SU-DHL-6 (cell line): ENCODE results near the gene ARMS2.

ENCODE experiments used
- H2AFZ ChIP-seq: fragments of 200-600 bp; sonication (generic); 2 replicates; pipeline ENCODE4 v1.6.1; 2014; ENCODE audit warnings: low read depth, mild to moderate bottlenecking, moderate library complexity, mixed read lengths, antibody characterized with exemption, low read length; ENCODE audit not compliant: severe bottlenecking
- H3F3A ChIP-seq: fragments of 200-600 bp; shearing (Covaris generic); 2 replicates; pipeline ENCODE4 v1.6.0; 2016; ENCODE audit warnings: antibody characterized with exemption, mild to moderate bottlenecking; ENCODE audit not compliant: insufficient read depth
- H3K27ac ChIP-seq: fragments of 200-600 bp; sonication (generic); 2 replicates; pipeline ENCODE4 v1.5.1; 2016; ENCODE audit warnings: low read depth, mild to moderate bottlenecking, low read length, moderate library complexity, mixed read lengths
- H3K27me3 ChIP-seq: fragments of 200-600 bp; sonication (generic), shearing (Covaris generic); 2 replicates; pipeline ENCODE4 v1.6.0; 2014; ENCODE audit warnings: mild to moderate bottlenecking, low read length
- H3K36me3 ChIP-seq: fragments of 200-600 bp; sonication (generic); 2 replicates; pipeline ENCODE4 v1.6.1; 2014; ENCODE audit warnings: mild to moderate bottlenecking, low read length, mixed read lengths
- H3K4me2 ChIP-seq: fragments of 300-600, 200-600 bp; shearing (Covaris generic), sonication (generic); 2 replicates; pipeline ENCODE4 v1.6.0; 2014; ENCODE audit warnings: low read length, low read depth, mild to moderate bottlenecking; ENCODE audit not compliant: poor library complexity, severe bottlenecking
- H3K4me3 ChIP-seq: fragments of 200-600 bp; sonication (generic); 2 replicates; pipeline ENCODE4 v1.5.1; 2014; ENCODE audit warnings: antibody characterized with exemption, low read length, mild to moderate bottlenecking, mixed read lengths; ENCODE audit not compliant: insufficient read depth, poor library complexity, severe bottlenecking
- H3K79me2 ChIP-seq: fragments of 200-600 bp; sonication (generic); 2 replicates; pipeline ENCODE4 v1.6.1; 2014; ENCODE audit warnings: mild to moderate bottlenecking, low read length, moderate library complexity; ENCODE audit not compliant: insufficient read depth
- H3K9ac ChIP-seq: fragments of 200-600 bp; sonication (generic); 2 replicates; pipeline ENCODE4 v1.7.0; 2014; ENCODE audit warnings: mild to moderate bottlenecking, low read length
- H3K9me2 ChIP-seq: fragments of 200-600 bp; sonication (generic); replicated peaks from 2 replicates; pipeline ENCODE4 v1.6.1; 2014; ENCODE audit warnings: low read length; ENCODE audit not compliant: insufficient read depth
- H3K9me3 ChIP-seq: fragments of 200-600 bp; sonication (generic); 2 replicates; pipeline ENCODE4 v1.6.1; 2014; ENCODE audit warnings: low read length, mixed read lengths; ENCODE audit not compliant: insufficient read depth
- H4K20me1 ChIP-seq: fragments of 200-600 bp; sonication (generic); 2 replicates; pipeline ENCODE4 v1.6.1; 2014; ENCODE audit warnings: low read depth, mild to moderate bottlenecking, antibody characterized with exemption, low read length, moderate library complexity, mixed read lengths
- CTCF ChIP-seq: fragments of 200-600 bp; sonication (generic); IDR thresholded peaks from one replicate; pipeline ENCODE4 v1.5.1; 2017; ENCODE audit warnings: antibody characterized with exemption, mild to moderate bottlenecking, low read length, moderate library complexity; ENCODE audit not compliant: insufficient read depth, poor library complexity, severe bottlenecking
- EZH2phosphoT487 ChIP-seq: fragments of 200-600 bp; sonication (generic), shearing (Covaris generic); conservative IDR thresholded peaks from 2 replicates; pipeline ENCODE4 v1.6.1; 2018; ENCODE audit warnings: mild to moderate bottlenecking, antibody characterized with exemption, low read length, moderate library complexity, mixed read lengths

The ARMS2 gene

GRCh38 chr10:122468307-122468925, 14.0 kb downstream of the ARMS2 start:
- Histone ChIP-seq H3K4me3 (no peak overlapping the region), H3K27me3 (no peaks in the 10 kb centered on the region), H3K4me2 (no peak overlapping the region), H3K9ac (no peak overlapping the region), H3F3A (no peaks in the 10 kb centered on the region), H3K9me2 (no peaks in the 10 kb centered on the region), H2AFZ (no peak overlapping the region), H3K36me3 (no peaks in the 10 kb centered on the region), H3K79me2 (no peaks in the 10 kb centered on the region), H3K27ac (no peak overlapping the region), H3K9me3 (no peaks in the 10 kb centered on the region), H4K20me1 (no peaks in the 10 kb centered on the region)
- no peak for TF ChIP-seq CTCF
- no peak for TF ChIP-seq EZH2phosphoT487

- TF ChIP-seq CTCF, result no peak
- no peak for TF ChIP-seq EZH2phosphoT487
- Histone ChIP-seq H3K4me3 (no peak overlapping the region), H3F3A (no peaks in the 10 kb centered on the region), H4K20me1 (no peaks in the 10 kb centered on the region), H3K4me2 (no peak overlapping the region), H3K79me2 (no peaks in the 10 kb centered on the region), H3K27me3 (no peaks in the 10 kb centered on the region), H2AFZ (no peak overlapping the region), H3K36me3 (no peaks in the 10 kb centered on the region), H3K9me3 (no peaks in the 10 kb centered on the region), H3K9me2 (no peaks in the 10 kb centered on the region), H3K27ac (no peak overlapping the region), H3K9ac (no peak overlapping the region)
Observed at GRCh38 chr10:122468926-122469781, 14.7 kb downstream of the ARMS2 start.

- Histone ChIP-seq H3K79me2 (no peaks in the 10 kb centered on the region), H3K4me2 (no peak overlapping the region), H3K9me2 (no peaks in the 10 kb centered on the region), H3F3A (no peaks in the 10 kb centered on the region), H2AFZ (no peak overlapping the region), H3K9ac (no peak overlapping the region), H3K4me3 (no peak overlapping the region), H3K27ac (no peak overlapping the region), H3K36me3 (no peaks in the 10 kb centered on the region), H3K9me3 (no peaks in the 10 kb centered on the region), H4K20me1 (no peaks in the 10 kb centered on the region), H3K27me3 (no peaks in the 10 kb centered on the region)
- no peak for TF ChIP-seq CTCF
- no peak for TF ChIP-seq EZH2phosphoT487
Observed at GRCh38 chr10:122469848-122470247, 15.4 kb downstream of the ARMS2 start.
